HG02973 (cell line): ENCODE measurements around the gene CPEB3.

Experiments
- ATAC-seq: cut with Tn5 transposase; IDR thresholded peaks from one replicate; pipeline ENCODE4 v1.9.1; 2021; ENCODE audit warnings: moderate library complexity; ENCODE audit not compliant: unreplicated experiment

CPEB3 gene

GRCh38 chr10:92268748-92269147 lies 22.1 kb downstream of the CPEB3 start:
- no peak for ATAC-seq

- ATAC-seq: no peak
These were observed 23.5 kb downstream of the CPEB3 start for GRCh38 chr10:92267343-92267742.

- no peak for ATAC-seq
These were observed 25.1 kb downstream of the CPEB3 start for GRCh38 chr10:92265687-92266258.

- ATAC-seq: no peak
These were observed 26.6 kb downstream of the CPEB3 start for GRCh38 chr10:92264249-92264648.

DNA sequence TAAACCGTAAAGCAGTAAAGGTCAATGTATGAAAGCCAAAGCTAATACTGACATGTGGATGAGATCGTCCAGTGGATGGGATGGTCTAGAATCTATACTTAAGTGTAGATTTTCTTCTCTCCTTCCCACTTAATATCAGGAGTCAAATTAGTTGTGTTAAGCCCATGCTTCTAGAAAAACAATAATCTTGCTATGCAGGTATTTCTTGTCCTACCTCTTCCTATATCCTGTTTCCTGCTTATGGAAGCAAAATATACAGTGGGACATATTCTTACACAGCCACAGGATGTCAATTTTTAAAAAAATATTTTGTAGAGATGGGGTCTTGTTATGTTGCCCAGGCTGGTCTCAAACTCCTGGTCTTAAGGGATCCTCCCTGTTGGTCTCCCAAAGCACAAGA lies 27.5 kb downstream of the CPEB3 start:
- ATAC-seq: no peak

- ATAC-seq: no peak
These were observed 42.3 kb downstream of the CPEB3 start for GRCh38 chr10:92248566-92248965.

GRCh38 chr10:92244796-92245195 lies 46.1 kb downstream of the CPEB3 start:
- ATAC-seq: peak; percentile 44

DNA sequence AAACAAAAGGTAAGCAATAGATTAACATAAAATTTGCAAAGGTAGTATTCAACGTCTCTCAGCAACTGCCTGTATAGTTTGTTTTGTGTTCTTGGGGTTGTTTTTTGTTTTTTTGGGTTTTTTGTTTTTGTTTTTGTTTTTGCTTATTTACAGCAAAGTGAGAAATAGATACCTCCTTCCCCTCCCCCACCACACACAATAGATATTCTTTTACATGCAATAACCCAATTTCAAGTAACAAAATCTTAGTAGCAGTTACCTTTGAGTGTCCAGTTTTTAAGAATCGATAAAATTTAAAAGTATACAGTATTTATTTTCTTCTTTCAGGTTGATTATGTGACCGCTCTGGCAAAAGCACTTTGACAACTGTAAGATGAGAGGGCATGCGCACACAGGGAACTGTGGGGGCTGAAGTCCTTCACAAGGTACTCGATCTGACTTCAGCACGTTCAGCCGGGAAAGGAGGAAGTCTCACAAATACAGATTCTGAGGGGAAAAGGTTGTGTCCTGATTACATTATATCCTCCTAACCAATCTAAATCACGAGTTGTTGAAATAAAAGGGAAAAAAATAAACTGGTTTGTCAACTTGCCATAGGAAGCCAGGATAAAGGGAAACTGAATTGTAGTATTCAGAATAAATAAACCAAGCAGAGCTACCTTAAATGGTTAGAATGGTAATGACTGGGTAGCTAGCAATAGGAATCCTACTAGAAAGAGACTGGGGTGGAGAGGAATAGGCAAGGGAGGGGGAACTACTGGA lies 47.8 kb downstream of the CPEB3 start:
- peak; percentile 42 for ATAC-seq

DNA sequence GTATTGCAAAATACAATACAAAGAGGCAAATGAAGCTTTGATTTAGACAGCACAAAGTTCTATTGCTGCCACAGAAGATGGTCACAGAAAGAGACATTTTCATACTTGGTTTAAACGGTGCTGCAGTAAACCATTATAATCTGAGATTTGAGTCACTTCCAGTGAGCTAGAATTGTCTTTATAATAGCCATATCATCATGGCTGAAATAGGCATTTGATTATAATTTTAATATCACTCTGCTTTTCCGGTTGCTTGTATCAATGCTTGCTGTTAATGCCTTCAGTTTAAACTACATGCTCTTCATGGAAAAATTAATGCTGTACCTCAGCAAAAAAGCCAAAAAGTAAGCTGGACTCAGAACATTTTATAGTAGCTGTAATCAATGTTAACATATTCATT lies 48.5 kb downstream of the CPEB3 start:
- no peak for ATAC-seq

GRCh38 chr10:92241501-92241900 lies 49.4 kb downstream of the CPEB3 start:
- no peak for ATAC-seq

GRCh38 chr10:92241158-92241500 lies 49.7 kb downstream of the CPEB3 start:
- ATAC-seq: no peak

- peak; percentile 38 for ATAC-seq
These were observed 50.4 kb downstream of the CPEB3 start for GRCh38 chr10:92240289-92241157.

- ATAC-seq: peak; percentile 36
These were observed 51.1 kb downstream of the CPEB3 start for GRCh38 chr10:92239600-92240288.

DNA sequence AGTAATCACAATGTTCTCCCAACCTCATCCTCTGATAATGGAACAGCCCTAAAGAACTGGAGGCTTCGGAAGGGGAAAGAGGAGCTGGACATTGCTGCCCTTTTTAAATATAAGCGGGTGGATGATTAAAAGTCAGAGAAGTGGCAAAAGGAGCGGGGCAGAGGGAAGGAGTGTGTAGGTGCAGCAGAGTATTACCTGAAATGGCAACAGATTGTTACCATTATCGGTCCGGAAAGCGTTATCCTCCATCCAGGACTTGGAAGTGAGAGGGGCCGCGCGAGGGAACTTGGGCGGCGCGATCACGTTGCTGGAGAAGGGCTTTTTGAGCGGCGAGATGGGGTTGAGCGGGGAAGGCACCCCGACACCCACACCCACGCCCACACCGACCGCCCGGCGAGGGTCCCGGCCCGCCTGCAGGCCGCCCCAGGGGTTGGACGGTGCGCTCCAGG lies 51.7 kb downstream of the CPEB3 start:
- no peak for ATAC-seq

GRCh38 chr10:92238586-92239098 lies 52.2 kb downstream of the CPEB3 start:
- no peak for ATAC-seq

- ATAC-seq: no peak
These were observed 52.8 kb downstream of the CPEB3 start for GRCh38 chr10:92238054-92238585.

DNA sequence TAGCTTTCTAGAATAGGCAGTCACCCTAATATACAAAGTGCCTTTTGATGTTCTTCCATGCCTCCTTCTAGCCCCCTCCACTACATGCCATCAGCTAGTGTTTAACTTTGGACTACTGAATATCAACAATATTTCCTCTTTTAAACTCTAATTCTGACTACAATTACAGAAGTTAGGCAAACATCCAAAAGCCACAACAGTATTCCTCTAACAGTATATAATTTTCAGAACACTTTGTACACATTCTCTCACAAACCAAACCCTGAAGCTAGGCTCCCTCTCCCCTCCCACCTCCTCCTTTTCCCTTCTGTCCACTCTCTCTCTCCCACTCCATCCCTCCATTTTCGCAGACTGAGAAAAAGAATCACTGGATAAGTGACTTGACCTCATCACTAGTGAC lies 59.7 kb downstream of the CPEB3 start:
- ATAC-seq: no peak

DNA sequence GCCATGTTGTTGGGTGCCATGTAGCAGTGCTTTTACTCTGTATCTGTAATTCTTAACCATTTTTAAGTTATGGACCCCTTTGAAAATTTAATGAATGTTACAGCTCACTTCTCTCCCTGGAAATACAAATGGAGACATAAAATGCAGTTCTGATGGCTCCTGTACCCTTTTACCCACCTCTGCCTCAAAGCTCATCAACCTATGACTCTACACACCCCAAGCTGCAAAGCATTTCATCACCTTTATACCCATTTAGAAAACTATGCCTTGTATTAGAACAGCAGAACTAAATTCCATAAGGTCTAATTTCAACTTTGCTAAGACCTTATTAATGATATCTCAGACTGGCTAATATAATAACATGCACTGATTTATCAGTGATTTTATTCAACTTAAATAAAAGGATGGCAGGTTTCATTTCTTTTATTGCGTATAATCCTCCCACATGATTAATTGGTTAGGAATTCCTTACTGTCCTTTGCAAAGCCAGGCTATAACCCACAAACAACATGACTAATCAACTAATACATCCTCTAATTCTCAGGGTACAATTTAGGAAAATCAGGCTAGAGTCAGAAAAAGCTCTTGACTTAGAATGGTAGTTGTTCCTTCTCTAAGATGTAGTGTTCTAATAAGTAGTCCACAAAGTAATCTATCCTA lies 68.1 kb downstream of the CPEB3 start:
- ATAC-seq: no peak

DNA sequence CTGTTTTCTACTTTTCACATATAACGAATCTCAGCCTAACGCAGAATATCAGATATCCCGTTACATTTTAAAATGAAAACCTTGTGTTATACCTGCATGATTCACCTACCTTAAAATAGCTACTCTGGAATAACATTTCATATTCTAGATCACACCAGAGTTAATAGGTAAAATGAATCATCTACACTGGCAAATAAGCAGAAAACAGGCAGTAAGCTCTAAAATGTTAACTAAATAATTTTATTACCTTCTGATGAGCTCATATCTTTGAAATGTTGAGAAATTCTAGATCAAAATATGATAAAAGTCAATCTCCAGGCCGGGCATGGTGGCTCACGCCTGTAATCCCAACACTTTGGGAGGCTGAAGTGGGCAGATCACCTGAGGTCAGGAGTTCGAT lies 71.3 kb downstream of the CPEB3 start:
- ATAC-seq: no peak

DNA sequence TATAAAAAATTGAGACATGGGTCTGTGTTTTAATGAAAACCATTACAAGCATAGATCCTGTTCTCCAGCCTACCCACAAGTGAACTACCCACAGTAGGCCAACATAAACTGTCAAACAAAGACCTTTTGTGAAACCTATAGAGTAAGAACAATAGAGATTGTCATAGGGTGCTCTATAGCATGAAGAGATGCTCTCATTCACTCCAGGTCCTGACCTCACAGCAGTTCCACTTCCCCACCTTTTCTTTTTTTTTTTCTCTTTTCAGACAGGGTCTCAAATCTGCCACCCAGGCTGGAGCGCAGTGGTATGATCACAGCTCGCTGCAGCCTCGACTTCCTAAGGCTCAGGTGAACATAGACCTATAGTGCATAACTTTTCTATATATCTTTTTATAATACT lies 72.3 kb downstream of the CPEB3 start:
- ATAC-seq: no peak
